ENCODE data around the gene ADGRA3.
"Not testable (repeated sequence)": the region's sequence is repeated elsewhere in the genome, so short reads cannot be mapped to it uniquely, and the experiment has no call there.

ADGRA3 gene

DNA sequence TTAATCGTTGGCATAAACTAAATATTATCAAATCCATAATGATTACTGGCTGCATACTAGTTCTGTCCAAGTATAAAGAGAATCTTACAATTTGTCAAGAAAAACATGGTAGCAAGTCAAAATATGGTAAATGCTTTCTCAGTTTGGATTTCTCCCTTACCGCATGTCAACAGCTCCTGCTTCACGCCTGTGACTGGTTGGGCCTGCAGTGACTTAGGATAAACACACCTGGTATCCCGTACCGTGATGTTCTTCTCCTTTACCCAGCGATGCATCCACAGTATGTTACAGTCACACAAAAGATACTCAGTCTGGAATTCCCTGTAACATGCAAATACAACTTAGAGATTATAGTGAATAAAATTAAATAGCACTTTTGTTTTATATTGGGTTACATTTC, 71.1 kb downstream of the ADGRA3 start:
- DNase-seq (ENCODE audit: low read depth, low spot score) = no peak

DNA sequence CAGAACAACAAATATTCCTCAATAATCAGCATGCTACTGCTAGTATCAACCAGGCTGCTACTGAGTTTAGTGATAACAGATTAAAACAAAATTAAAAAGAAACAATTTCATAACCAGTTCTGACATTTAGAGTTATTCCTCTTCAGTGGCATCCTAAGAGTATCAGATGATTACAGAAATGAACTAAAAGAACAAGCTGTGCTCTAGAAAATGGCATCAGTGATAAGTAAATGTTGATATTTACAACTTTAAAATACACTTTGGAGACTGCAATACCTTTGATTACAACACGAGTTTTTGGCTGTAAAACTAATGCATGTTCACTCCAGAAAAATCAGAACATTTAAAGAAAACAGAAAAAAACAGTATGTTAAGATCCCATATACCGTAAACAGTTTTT, 72.9 kb downstream of the ADGRA3 start:
- DNase-seq (ENCODE audit: low read depth, low spot score) = no peak

GRCh38 chr4:22440999-22441398, 74.9 kb downstream of the ADGRA3 start:
- DNase-seq (ENCODE audit: low read depth, low spot score) = no peak

GRCh38 chr4:22439947-22440346, 75.9 kb downstream of the ADGRA3 start:
- DNase-seq (ENCODE audit: low read depth, low spot score) = no peak

DNA sequence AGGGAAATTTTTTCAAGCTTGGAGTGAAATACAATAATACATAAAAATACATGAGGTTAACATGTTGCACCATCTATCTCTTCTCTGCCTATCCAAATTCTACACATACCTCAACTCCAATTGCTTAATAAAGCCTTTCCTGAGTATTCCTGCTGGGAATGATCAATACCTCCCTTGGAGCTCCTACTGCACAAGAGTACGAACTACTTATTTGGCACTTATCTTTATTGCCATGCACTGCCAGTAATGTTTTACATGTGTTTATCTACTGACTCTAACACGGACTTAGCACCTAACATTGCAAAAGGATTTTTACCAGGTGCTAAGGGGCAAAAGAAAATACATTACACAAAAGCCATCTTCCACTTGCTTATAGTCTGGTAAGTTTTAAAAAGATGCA, 80.2 kb downstream of the ADGRA3 start:
- no peak for DNase-seq (ENCODE audit: low read depth, low spot score)

GRCh38 chr4:22434895-22435294, 81.0 kb downstream of the ADGRA3 start:
- DNase-seq (ENCODE audit: low read depth, low spot score) = no peak

DNA sequence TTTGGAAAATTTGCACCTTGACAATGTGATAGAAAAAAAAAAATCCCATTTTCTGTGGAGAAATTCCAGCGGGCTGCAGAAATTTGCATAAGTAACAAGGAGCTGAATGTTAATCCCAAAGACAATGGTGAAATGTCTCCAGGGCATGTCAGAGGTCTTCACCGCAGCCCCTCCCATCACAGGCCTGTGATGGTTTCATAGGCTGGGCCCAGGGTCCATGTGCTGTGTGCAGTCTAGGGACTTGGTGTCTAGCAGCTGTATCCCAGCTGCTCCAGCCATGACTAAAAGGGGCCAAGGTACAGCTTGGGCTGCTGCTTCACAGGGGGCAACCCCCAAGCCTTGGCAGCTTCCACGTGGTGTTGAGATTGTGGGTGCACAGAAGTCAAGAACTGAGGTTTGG, 85.2 kb downstream of the ADGRA3 start:
- no peak for DNase-seq (ENCODE audit: low read depth, low spot score)

GRCh38 chr4:22428441-22428840, 87.4 kb downstream of the ADGRA3 start:
- no peak for DNase-seq (ENCODE audit: low read depth, low spot score)

DNA sequence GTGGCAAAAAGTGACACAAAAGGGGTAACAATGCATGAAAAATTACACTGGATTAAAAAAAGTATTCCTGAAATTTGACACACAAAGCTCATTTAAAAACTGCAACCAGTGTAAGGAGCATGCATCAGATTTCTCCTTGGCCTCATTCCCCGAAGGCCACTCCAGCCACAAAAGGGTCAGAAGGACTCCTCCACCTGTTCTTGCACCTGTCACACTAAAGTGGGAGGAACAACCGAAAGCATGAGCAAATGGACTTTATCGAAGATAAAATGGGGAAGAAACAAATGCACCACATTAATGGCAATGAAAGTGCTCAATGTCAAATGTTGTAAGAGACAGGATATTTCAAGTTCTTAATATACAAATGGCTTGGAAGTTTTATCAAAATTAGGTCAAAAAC, 88.2 kb downstream of the ADGRA3 start:
- no peak for DNase-seq (ENCODE audit: low read depth, low spot score)

DNA sequence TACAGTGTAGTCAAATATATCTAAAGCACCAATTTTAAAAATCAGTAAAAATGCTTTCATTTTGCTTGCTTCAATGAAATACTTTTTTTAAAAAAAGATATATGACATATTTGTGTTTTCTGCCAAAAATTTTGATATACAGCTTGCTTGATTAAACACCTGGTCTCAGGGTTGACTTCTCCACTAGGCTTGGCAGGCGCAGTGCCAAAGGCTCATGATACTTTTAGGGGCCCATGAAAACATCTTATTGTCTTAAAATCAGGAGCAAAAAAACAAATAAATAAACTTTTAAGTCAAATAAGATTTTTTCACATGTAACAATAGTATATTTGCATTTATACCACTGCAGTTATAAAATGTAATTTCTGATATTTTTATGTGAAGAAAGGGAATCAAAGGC, 95.6 kb downstream of the ADGRA3 start:
- no peak for DNase-seq (ENCODE audit: low read depth, low spot score)

GRCh38 chr4:22417408-22417807, 98.5 kb downstream of the ADGRA3 start:
- DNase-seq (ENCODE audit: low read depth, low spot score) = no peak

GRCh38 chr4:22416403-22416802, 99.5 kb downstream of the ADGRA3 start:
- DNase-seq (ENCODE audit: low read depth, low spot score) = no peak

DNA sequence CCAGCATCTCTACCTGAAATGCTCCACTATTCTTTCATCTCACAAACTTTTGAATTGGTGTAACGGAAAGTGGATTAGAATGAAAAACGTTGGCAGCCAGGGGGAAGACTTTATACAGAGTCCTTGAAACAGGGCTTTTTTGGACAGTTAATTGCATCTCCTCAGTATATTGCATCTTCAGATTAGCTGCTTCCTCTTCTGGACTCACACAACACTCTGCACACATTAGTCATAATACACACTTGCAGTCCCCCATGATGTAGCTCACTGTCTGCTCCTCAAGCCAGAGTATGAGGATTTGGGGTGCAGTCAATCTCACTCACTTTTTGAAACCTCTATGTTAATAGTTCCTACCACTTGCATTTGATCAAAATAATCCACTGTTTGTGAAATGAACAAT, 101.0 kb downstream of the ADGRA3 start:
- no peak for DNase-seq (ENCODE audit: low read depth, low spot score)

DNA sequence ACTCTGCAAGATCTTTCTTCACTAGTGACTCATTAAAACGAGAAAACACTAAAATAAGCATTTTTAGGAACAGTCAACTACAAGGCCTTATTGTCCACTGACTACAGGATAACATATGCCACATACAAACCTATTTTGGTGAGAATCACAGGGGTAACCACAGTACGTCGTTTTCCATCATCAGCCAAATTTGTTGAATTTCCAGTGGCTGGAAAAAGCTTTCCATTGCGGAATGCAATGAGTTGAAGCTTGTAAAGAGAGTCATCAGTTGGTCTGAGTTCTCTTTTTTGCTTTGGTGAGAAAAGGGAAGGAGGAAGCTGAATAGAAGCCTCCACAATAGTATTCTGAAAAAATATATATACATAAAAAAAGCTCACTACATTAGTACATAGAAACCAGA, 102.4 kb downstream of the ADGRA3 start:
- no peak for DNase-seq (ENCODE audit: low read depth, low spot score)

- DNase-seq (ENCODE audit: low read depth, low spot score) = no peak
Measured at GRCh38 chr4:22412013-22412412, 103.9 kb downstream of the ADGRA3 start.

DNA sequence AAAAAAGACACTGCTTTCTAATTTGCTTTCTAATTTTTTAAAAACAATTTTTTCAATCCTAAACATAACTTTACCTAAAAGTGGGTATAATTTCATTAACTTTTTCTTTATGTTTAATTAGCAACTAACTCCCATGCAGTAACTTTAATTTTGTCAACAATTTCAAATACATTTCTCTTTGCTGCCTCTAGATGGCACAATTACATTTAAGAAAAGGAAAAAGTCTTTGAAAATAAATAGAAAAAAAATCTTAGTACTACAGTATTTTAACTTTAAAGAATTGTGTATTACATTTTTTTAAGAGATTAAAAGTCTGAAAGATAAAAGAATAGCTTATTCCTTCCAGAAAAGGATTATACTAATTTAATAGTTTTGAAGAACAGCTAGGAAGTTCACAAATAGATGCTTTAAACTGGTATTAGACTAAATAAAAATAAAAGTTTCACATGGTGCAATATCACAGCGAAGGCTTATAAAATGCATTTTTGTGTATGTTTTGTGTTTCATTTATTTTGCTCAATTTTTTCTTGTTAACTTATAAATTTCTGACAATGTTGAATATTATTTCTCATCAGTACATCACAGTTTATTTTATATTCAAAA, 105.1 kb downstream of the ADGRA3 start:
- DNase-seq (ENCODE audit: low read depth, low spot score) = no peak

DNA sequence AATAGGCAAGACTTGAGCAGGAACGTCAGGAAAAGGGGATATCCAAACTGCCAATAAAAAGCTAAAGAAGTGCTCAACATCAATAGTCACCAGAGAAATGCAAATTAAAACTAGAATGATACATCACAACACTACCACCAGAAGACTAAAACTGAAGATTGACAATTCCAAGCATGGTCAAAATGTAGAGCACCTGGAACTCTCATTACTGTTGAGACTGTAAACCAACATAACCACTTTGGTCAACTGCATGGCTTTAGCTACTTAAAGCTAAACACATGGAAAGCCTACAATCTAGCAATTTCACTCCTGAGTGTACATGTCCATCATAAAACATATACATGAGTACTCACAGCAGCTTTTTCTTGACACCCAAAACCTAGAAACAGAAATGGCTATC, 107.4 kb downstream of the ADGRA3 start:
- no peak for DNase-seq (ENCODE audit: low read depth, low spot score)

DNA sequence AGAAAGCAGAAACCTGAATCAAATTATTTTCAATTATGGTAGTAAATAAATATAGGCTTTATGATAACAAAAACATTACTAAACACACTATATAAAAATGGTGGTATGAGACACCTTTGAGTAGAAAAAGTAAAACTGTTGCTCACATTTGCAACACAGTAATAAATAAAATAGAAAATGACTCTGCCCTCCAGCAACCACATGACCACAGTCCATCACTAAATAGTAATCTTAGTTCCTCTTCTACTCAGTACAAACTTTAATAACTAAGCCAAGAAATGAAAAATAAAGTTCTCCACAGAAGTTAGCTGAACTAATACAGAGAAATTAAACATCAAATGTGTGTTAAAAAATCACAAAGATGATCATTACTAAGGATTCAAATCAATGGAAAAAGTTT, 108.5 kb downstream of the ADGRA3 start:
- no peak for DNase-seq (ENCODE audit: low read depth, low spot score)

DNA sequence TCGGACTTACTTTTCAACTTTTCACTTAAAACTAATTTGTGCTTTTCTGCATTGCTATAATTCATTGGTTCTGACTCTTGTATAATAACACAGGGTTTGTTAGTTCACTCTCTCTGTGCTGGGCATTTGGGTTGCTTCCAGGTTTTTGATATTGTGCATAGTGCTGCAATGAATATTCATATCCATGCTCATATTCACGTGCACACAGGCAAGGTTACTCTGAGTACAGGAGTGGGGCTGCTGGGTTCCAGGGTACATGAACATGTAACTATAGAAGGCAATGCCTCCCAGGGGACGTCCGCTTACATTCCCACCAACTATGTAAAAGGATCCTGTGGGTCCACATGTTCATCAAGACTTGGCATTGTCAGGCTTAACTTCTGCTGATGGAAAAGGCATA, 117.2 kb downstream of the ADGRA3 start:
- no peak for DNase-seq (ENCODE audit: low read depth, low spot score)

GRCh38 chr4:22391551-22391950, 124.3 kb downstream of the ADGRA3 start:
- no peak for DNase-seq (ENCODE audit: low read depth, low spot score)

GRCh38 chr4:22389240-22389870, 126.5 kb downstream of the ADGRA3 start:
- DNase-seq (ENCODE audit: low read depth, low spot score) = no peak

DNA sequence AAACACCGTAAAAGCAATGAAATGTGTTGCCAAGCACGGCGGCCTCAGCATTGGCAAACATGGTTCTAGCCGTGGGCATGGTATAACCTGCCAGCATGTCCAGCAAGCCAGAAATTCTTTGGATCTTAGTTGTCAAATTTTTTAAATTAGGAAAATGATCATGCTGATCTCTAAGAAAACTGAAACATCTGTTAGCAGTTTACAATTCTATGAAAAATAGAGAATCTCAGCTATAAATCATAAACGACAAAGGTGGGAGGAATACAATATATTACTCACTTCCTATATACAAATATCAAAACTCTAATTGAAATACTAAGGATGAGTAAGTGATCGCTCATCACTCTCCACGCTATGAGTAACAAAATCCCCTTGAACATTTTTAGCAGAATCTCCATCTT, 130.3 kb downstream of the ADGRA3 start:
- DNase-seq (ENCODE audit: low read depth, low spot score) = no peak

- DNase-seq (ENCODE audit: low read depth, low spot score) = no peak
Measured at GRCh38 chr4:22384154-22384553, 131.7 kb downstream of the ADGRA3 start.

DNA sequence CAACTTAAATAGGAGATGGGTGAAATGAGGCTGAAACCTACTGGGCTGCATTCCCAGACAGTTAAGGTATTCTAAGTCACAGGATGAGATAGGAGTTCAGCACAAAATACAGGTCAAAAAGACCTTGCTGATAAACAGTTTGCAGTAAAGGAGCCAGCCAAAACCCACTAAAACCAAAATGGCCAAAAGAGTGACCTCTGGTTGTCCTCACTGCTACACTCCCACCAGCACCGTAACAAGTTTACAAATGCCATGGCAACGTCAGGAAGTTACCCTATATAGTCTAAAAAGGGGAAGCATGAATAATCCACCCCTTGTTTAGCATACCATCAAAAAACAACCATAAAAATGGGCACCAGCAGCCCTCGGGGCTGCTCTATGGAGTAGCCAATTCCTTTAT, 133.7 kb downstream of the ADGRA3 start:
- not testable (repeated sequence) for DNase-seq (ENCODE audit: low read depth, low spot score)
